Fibroblast of mammary gland (primary cell): ENCODE data around the gene HAAO.

ENCODE experiments used
- DNase-seq: peaks from one replicate; pipeline ENCODE4 v3.0.0-alpha.2; 2010; ENCODE audit warnings: low read depth
- H3K4me3 ChIP-seq: 2 replicates; pipeline ENCODE4 v1.5.1; 2011; ENCODE audit warnings: low read depth, mild to moderate bottlenecking, low read length, moderate library complexity; ENCODE audit not compliant: control insufficient read depth
- TF ChIP-seq, protein P1 (sequence below): conservative IDR thresholded peaks from 2 replicates; pipeline ENCODE4 v1.5.1; 2011; ENCODE audit warnings: low read depth, low read length, inconsistent platforms; ENCODE audit not compliant: control insufficient read depth, insufficient read depth

HAAO gene

DNA sequence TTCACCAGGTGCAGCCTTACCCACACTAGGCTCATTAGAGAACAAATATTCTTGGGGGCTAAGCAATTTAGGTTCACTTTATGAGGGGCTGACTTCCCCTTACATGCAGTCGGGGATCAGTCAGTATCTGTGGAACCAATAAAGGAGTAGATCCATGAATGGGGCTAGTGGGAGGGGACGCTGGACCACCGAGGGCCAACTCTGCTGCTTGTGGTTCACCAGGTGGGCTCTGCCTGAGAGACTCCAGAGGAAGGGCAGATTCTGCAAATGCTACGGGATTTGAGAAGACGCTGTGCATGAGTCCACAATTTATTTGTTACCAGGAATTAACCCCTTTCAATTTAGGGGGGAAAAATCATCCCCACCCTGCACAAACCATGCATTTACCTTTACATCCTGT lies 15.9 kb upstream of the HAAO start:
- no peak for DNase-seq

GRCh38 chr2:42806786-42807185 lies 14.4 kb upstream of the HAAO start:
- no peak for DNase-seq
- TF ChIP-seq, protein P1, sequence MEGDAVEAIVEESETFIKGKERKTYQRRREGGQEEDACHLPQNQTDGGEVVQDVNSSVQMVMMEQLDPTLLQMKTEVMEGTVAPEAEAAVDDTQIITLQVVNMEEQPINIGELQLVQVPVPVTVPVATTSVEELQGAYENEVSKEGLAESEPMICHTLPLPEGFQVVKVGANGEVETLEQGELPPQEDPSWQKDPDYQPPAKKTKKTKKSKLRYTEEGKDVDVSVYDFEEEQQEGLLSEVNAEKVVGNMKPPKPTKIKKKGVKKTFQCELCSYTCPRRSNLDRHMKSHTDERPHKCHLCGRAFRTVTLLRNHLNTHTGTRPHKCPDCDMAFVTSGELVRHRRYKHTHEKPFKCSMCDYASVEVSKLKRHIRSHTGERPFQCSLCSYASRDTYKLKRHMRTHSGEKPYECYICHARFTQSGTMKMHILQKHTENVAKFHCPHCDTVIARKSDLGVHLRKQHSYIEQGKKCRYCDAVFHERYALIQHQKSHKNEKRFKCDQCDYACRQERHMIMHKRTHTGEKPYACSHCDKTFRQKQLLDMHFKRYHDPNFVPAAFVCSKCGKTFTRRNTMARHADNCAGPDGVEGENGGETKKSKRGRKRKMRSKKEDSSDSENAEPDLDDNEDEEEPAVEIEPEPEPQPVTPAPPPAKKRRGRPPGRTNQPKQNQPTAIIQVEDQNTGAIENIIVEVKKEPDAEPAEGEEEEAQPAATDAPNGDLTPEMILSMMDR = no peak
- no peak overlapping the region for H3K4me3 ChIP-seq

More for the DNA sequence above, 15.9 kb upstream of the HAAO start:
- H3K4me3 ChIP-seq = no peak overlapping the region
- TF ChIP-seq, protein P1 = no peak

- no peak for DNase-seq
- no peak overlapping the region for H3K4me3 ChIP-seq
These were observed 12.5 kb upstream of the HAAO start for GRCh38 chr2:42804891-42805290.

DNA sequence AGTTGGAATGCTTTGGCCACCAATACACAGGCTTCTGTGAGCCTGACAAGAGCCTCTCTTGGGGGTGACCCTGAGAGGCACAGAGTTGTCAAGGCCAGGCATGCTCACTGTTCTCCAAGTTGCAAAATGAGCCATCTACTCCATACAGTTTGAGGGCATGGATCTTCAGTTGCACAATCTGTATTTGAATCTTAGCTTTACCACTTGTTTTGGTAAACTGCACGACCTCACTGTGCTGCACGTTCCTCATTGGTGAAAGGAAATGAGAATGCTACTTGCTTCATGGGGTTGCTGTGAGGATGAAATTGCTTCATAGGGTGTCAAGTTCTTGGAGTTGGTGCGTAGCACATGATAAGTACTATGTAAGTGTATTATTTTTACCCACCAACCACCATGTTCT lies 12.0 kb upstream of the HAAO start:
- peak; percentile 71 for DNase-seq
- TF ChIP-seq, protein P1 = no peak
- H3K4me3 ChIP-seq = no peak overlapping the region

More at GRCh38 chr2:42804891-42805290, 12.5 kb upstream of the HAAO start:
- TF ChIP-seq, protein P1 = no peak

- no peak overlapping the region for H3K4me3 ChIP-seq
- DNase-seq = no peak
- TF ChIP-seq, protein P1 = no peak
These were observed 9.8 kb upstream of the HAAO start for GRCh38 chr2:42802150-42802549.

- TF ChIP-seq, protein P1 = no peak
- no peak overlapping the region for H3K4me3 ChIP-seq
- no peak for DNase-seq
These were observed 9.0 kb upstream of the HAAO start for GRCh38 chr2:42801381-42801780.

DNA sequence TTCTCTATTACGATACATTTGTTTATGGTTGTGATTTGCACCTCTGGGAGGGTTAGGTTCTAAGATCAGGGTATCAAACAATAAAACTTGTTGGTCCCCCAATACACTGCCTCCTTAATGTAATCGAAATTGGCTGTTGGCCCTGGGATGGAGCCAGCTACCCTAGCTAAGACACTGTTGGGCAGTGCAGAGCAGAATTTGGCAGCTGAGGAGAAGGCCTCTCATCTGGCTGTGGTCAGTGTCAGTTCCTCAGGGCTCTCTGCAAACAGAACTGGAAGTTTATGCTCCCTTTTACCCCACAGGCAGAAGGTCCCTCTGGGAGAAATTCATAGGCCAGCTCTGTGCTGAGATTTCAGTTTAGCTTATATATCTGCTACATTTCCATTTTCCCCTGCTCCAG lies 8.6 kb upstream of the HAAO start:
- no peak overlapping the region for H3K4me3 ChIP-seq
- TF ChIP-seq, protein P1 = no peak
- DNase-seq = no peak
